ENCODE measurements around the gene ANO4.

DNA sequence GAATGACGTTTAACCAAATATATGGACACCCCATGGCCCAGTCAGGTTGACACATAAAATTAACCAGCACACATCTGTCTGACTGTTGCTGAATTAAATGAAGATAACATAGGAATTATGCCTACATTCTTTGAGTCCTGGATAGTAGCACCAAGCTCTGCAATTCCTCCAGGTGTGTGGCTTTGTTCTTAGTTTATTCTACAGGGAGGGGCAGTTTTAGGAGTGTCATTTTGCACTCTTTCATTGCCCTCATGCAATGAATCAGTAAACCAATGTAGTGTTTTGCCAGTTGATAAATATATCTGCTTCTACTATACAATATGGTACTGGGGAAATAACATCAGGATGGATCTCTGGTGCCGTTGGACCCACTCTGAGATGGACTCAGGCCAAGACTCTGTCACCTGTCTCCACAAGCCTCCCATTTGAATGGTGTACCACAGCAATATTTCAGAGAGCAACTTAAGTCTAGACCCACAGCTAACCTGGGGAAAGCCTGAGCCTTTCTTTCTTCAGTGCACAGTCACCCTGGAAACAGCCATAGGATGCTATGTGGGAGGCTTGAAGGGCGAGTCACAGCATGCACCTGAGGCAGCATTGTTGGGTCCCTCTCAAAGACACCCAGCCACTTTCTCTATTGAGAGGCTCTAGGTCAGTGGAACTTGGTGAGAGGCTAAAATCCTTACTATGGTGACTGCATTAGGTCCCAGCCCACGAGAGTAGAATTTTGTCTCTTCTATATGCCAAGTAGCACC is 73.2 kb downstream of the ANO4 start:
- no peak for TF ChIP-seq CTCF (IDR thresholded peaks at IDR 0.05)
- no peak for TF ChIP-seq POLR2A (IDR thresholded peaks at IDR 0.05)

Data from ovary (tissue), 3 donors.